ENCODE data around the gene RIBC1. TPM values are rescaled to one million over a fixed set of nuclear protein-coding genes. Genes with fewer than 3 reads are reported as not detected.

Gene RIBC1
- total and polyA plus RNA-seq, 9 of the 15 experiments (the other 6 are each of a cell fraction or from before 2014, with no cell fraction given): 0.07 to 0.51 (median 0.44) TPM

- peak; percentile 57 for TF ChIP-seq NFYB (IDR thresholded peaks at IDR 0.05; ENCODE audit: extremely low read depth, insufficient read length)
- no peak for TF ChIP-seq SMAD1 (IDR thresholded peaks at IDR 0.05; ENCODE audit: low read depth, low read length, partially characterized antibody)
- no peak for TF ChIP-seq SIRT6 (IDR thresholded peaks at IDR 0.05; ENCODE audit: low read depth, low read length)
- TF ChIP-seq ID3 (CRISPR knock-in tag; IDR thresholded peaks at IDR 0.05): no peak
- no peak for TF ChIP-seq ID3 (tag; IDR thresholded peaks at IDR 0.05)
- peak; percentile 67 for TF ChIP-seq TAF9B (IDR thresholded peaks at IDR 0.05; ENCODE audit: partially characterized antibody)
- TF ChIP-seq HINFP (tag; conservative IDR thresholded peaks at IDR 0.05; ENCODE audit: low read depth): no peak
- no peak for TF ChIP-seq ZNF551 (CRISPR knock-in tag; IDR thresholded peaks at IDR 0.05)
- no peak for TF ChIP-seq BACH1 (tag; IDR thresholded peaks at IDR 0.05)
- no peak for TF ChIP-seq CHCHD3 (CRISPR knock-in tag; IDR thresholded peaks at IDR 0.05)
- no peak for TF ChIP-seq RNF2 (IDR thresholded peaks at IDR 0.05)
- TF ChIP-seq HOMEZ (CRISPR knock-in tag; IDR thresholded peaks at IDR 0.05): no peak
- no peak for TF ChIP-seq SNIP1 (IDR thresholded peaks at IDR 0.05; ENCODE audit: low read depth)
- no peak for TF ChIP-seq PML (IDR thresholded peaks at IDR 0.05; ENCODE audit: low read length)
- TF ChIP-seq PHF8 (IDR thresholded peaks at IDR 0.05; ENCODE audit: borderline replicate concordance, low read length): peak; percentile 82; the same call in 1 of the 2 replicates
- TF ChIP-seq ZNF12 (CRISPR knock-in tag; IDR thresholded peaks at IDR 0.05): no peak
- no peak for TF ChIP-seq ZNF184 (CRISPR knock-in tag; IDR thresholded peaks at IDR 0.05)
- TF ChIP-seq POLR2AphosphoS5 (IDR thresholded peaks at IDR 0.05; ENCODE audit: control insufficient read depth, insufficient read depth, low read depth, low read length): peak; percentile 64; the same call in 1 of the 2 replicates
- no peak for TF ChIP-seq WHSC1 (IDR thresholded peaks at IDR 0.05; ENCODE audit: low read length)
- TF ChIP-seq KLF1 (tag; IDR thresholded peaks at IDR 0.05): no peak
- TF ChIP-seq ZNF408 (CRISPR knock-in tag; IDR thresholded peaks at IDR 0.05; ENCODE audit: low read depth): no peak
- TF ChIP-seq C11orf30 (IDR thresholded peaks at IDR 0.05; ENCODE audit: low read depth): peak; percentile 83
- no peak for TF ChIP-seq RHOXF2B (CRISPR knock-in tag; conservative IDR thresholded peaks at IDR 0.05)
- TF ChIP-seq NRF1 (conservative IDR thresholded peaks at IDR 0.05 in 1 of 2, IDR thresholded peaks at IDR 0.05 in 1 of 2): peak; percentile 60 to 62; a peak in 3 of 4 replicates
- TF ChIP-seq ZNF41 (CRISPR knock-in tag; conservative IDR thresholded peaks at IDR 0.05): no peak
- no peak for TF ChIP-seq ZC3H4 (CRISPR knock-in tag; IDR thresholded peaks at IDR 0.05; ENCODE audit: borderline replicate concordance)
- TF ChIP-seq EHMT2 (IDR thresholded peaks at IDR 0.05): no peak
Observed at GRCh38 chrX:53433651-53434639, 11.3 kb downstream of the RIBC1 start, which contains the start of gene HSD17B10 (continued).
